Stimulated activated CD4-positive, alpha-beta T cell treated with anti-CD3 and anti-CD28 coated beads, Interleukin-4, amount 100 ng/mL, for 48 hours (primary cell): Measurements from ENCODE around the gene RMDN2.

Source experiments
- DNase-seq, 2 donors: peaks; one replicate each; pipeline ENCODE4 v3.0.0-alpha.2; 2020; ENCODE audit warnings: low read depth in 2 of 2

The RMDN2 gene

GRCh38 chr2:38038682-38039081 is 113.6 kb downstream of the RMDN2 start:
- DNase-seq = no peak

- no peak for DNase-seq
Measured at GRCh38 chr2:38039121-38039910, 114.2 kb downstream of the RMDN2 start.

GRCh38 chr2:38045811-38046210 is 120.7 kb downstream of the RMDN2 start:
- DNase-seq = no peak

GRCh38 chr2:38056216-38056615 is 131.1 kb downstream of the RMDN2 start:
- DNase-seq = no peak

GRCh38 chr2:38057651-38058410 is 132.7 kb downstream of the RMDN2 start:
- DNase-seq = no peak

GRCh38 chr2:38060236-38061018 is 135.3 kb downstream of the RMDN2 start:
- DNase-seq = no peak

- DNase-seq = no peak
Measured at GRCh38 chr2:38064801-38065501, 139.9 kb downstream of the RMDN2 start.

- no peak for DNase-seq
Measured at GRCh38 chr2:38065502-38066135, 140.5 kb downstream of the RMDN2 start.

- no peak for DNase-seq
Measured at GRCh38 chr2:38066421-38067115, 141.5 kb downstream of the RMDN2 start.
